SK-N-SH treated with all-trans-retinoic acid at 6 μM for 48 hours (cell line): ENCODE measurements around the gene LRRC23.

ENCODE experiments used
- ATAC-seq: fragments of 200-7000 bp; cut with Tn5 transposase; 3 replicates; pipeline ENCODE4 v1.9.1; 2020; ENCODE audit warnings: mild to moderate bottlenecking, moderate library complexity
- ARNTL ChIP-seq: fragments of 450-650 bp; formaldehyde crosslinking; IDR thresholded peaks from 2 replicates; pipeline ENCODE4 v1.5.0; 2020; ENCODE audit warnings: low read depth, mild to moderate bottlenecking, moderate library complexity, borderline replicate concordance
- BACH2 ChIP-seq: fragments of 250-450 bp; sonication (Bioruptor Pico); IDR thresholded peaks from 2 replicates; pipeline ENCODE4 v1.9.0; 2021; ENCODE audit warnings: mild to moderate bottlenecking, borderline replicate concordance
- CSDC2 ChIP-seq: fragments of 250-450 bp; sonication (Bioruptor Pico); IDR thresholded peaks from 2 replicates; pipeline ENCODE4 v1.5.0; 2020; ENCODE audit warnings: mild to moderate bottlenecking, moderate library complexity
- ESRRG ChIP-seq: fragments of 250-450 bp; sonication (Bioruptor Pico); IDR thresholded peaks from 2 replicates; pipeline ENCODE4 v1.6.1; 2021; ENCODE audit warnings: mild to moderate bottlenecking
- ISL1 ChIP-seq: fragments of 250-450 bp; sonication (Bioruptor Pico); IDR thresholded peaks from 2 replicates; pipeline ENCODE4 v2.1.2; 2022; ENCODE audit warnings: mild to moderate bottlenecking, moderate library complexity
- OSR1 ChIP-seq: fragments of 250-450 bp; sonication (Bioruptor Pico); IDR thresholded peaks from 2 replicates; pipeline ENCODE4 v1.8.0; 2022; ENCODE audit warnings: moderate library complexity, mild to moderate bottlenecking, inconsistent platforms
- PATZ1 ChIP-seq: fragments of 250-450 bp; sonication (Bioruptor Pico); IDR thresholded peaks from 2 replicates; pipeline ENCODE4 v1.8.0; 2020; ENCODE audit warnings: mild to moderate bottlenecking, moderate library complexity, borderline replicate concordance
- PPARA ChIP-seq: fragments of 250-450 bp; sonication (Bioruptor Pico); IDR thresholded peaks from 2 replicates; pipeline ENCODE4 v1.5.0; 2020; ENCODE audit warnings: mild to moderate bottlenecking, borderline replicate concordance
- RARB ChIP-seq: fragments of 250-450 bp; sonication (Bioruptor Pico); IDR thresholded peaks from 2 replicates; pipeline ENCODE4 v1.8.0; 2021; ENCODE audit warnings: mild to moderate bottlenecking, moderate library complexity
- SNAI2 ChIP-seq: fragments of 250-450 bp; sonication (Bioruptor Pico); IDR thresholded peaks from 2 replicates; pipeline ENCODE4 v1.5.0; 2020; ENCODE audit warnings: mild to moderate bottlenecking, moderate library complexity
- TCF4 ChIP-seq: fragments of 250-450 bp; sonication (Bioruptor Pico); IDR thresholded peaks from 2 replicates; pipeline ENCODE4 v1.8.0; 2021; ENCODE audit warnings: mild to moderate bottlenecking, moderate library complexity, borderline replicate concordance
- TOX ChIP-seq: fragments of 250-450 bp; sonication (Bioruptor Pico); IDR thresholded peaks from 2 replicates; pipeline ENCODE4 v1.8.0; 2021; ENCODE audit warnings: mild to moderate bottlenecking, moderate library complexity, borderline replicate concordance
- TSHZ2 ChIP-seq: fragments of 250-450 bp; sonication (Bioruptor Pico); IDR thresholded peaks from 2 replicates; pipeline ENCODE4 v1.5.0; 2020; ENCODE audit warnings: mild to moderate bottlenecking, moderate library complexity
- ZC3H10 ChIP-seq: fragments of 250-450 bp; sonication (Bioruptor Pico); IDR thresholded peaks from 2 replicates; pipeline ENCODE4 v1.5.1; 2021; ENCODE audit warnings: mild to moderate bottlenecking, moderate library complexity
- ZFP3 ChIP-seq: fragments of 250-450 bp; sonication (Bioruptor Pico); IDR thresholded peaks from 2 replicates; pipeline ENCODE4 v1.5.0; 2020; ENCODE audit warnings: mild to moderate bottlenecking, moderate library complexity
- ZFP30 ChIP-seq: fragments of 450-650 bp; formaldehyde crosslinking; IDR thresholded peaks from 2 replicates; pipeline ENCODE4 v1.5.0; 2022; ENCODE audit warnings: mild to moderate bottlenecking, moderate library complexity
- ZNF565 ChIP-seq: fragments of 450-650 bp; formaldehyde crosslinking; conservative IDR thresholded peaks from 2 replicates; pipeline ENCODE4 v1.5.0; 2020; ENCODE audit warnings: low read depth, mild to moderate bottlenecking, moderate library complexity
- ZNF70 ChIP-seq: fragments of 450-650 bp; formaldehyde crosslinking; IDR thresholded peaks from 2 replicates; pipeline ENCODE4 v1.5.0; 2020; ENCODE audit warnings: mild to moderate bottlenecking, moderate library complexity
- ZNF8 ChIP-seq: fragments of 450-650 bp; formaldehyde crosslinking; IDR thresholded peaks from 2 replicates; pipeline ENCODE4 v1.5.0; 2020; ENCODE audit warnings: mild to moderate bottlenecking, moderate library complexity
- TF ChIP-seq, protein P1 (sequence below): fragments of 250-450 bp; sonication (Bioruptor Pico); IDR thresholded peaks from 2 replicates; pipeline ENCODE4 v1.5.1; 2020; ENCODE audit warnings: low read depth, mild to moderate bottlenecking, moderate library complexity
- TF ChIP-seq, protein P2 (sequence below): fragments of 250-450 bp; sonication (Bioruptor Pico); IDR thresholded peaks from 2 replicates; pipeline ENCODE4 v1.5.1; 2021; ENCODE audit warnings: mild to moderate bottlenecking, moderate library complexity
- TF ChIP-seq, protein P3 (sequence below): fragments of 250-450 bp; sonication (Bioruptor Pico); IDR thresholded peaks from 2 replicates; pipeline ENCODE4 v1.8.0; 2021; ENCODE audit warnings: low read depth, mild to moderate bottlenecking, moderate library complexity, borderline replicate concordance

The LRRC23 gene

GRCh38 chr12:6956021-6956727 is 51.6 kb downstream of the LRRC23 start:
- ATAC-seq: no peak
- TF ChIP-seq ZNF8 (CRISPR knock-in tag) (no peak), ARNTL (CRISPR knock-in tag) (no peak), CSDC2 (CRISPR knock-in tag) (no peak), BACH2 (CRISPR knock-in tag) (no peak), TOX (CRISPR knock-in tag) (no peak), ZFP3 (no peak), ZNF70 (CRISPR knock-in tag) (no peak), ZNF565 (CRISPR knock-in tag) (no peak), PATZ1 (CRISPR knock-in tag) (no peak), OSR1 (CRISPR knock-in tag) (no peak), SNAI2 (CRISPR knock-in tag) (no peak), ESRRG (CRISPR knock-in tag) (no peak), PPARA (no peak), ZFP30 (no peak)
- TF ChIP-seq, protein P1, sequence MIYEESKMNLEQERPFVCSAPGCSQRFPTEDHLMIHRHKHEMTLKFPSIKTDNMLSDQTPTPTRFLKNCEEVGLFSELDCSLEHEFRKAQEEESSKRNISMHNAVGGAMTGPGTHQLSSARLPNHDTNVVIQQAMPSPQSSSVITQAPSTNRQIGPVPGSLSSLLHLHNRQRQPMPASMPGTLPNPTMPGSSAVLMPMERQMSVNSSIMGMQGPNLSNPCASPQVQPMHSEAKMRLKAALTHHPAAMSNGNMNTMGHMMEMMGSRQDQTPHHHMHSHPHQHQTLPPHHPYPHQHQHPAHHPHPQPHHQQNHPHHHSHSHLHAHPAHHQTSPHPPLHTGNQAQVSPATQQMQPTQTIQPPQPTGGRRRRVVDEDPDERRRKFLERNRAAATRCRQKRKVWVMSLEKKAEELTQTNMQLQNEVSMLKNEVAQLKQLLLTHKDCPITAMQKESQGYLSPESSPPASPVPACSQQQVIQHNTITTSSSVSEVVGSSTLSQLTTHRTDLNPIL (CRISPR knock-in tag): no peak
- TF ChIP-seq, protein P2, sequence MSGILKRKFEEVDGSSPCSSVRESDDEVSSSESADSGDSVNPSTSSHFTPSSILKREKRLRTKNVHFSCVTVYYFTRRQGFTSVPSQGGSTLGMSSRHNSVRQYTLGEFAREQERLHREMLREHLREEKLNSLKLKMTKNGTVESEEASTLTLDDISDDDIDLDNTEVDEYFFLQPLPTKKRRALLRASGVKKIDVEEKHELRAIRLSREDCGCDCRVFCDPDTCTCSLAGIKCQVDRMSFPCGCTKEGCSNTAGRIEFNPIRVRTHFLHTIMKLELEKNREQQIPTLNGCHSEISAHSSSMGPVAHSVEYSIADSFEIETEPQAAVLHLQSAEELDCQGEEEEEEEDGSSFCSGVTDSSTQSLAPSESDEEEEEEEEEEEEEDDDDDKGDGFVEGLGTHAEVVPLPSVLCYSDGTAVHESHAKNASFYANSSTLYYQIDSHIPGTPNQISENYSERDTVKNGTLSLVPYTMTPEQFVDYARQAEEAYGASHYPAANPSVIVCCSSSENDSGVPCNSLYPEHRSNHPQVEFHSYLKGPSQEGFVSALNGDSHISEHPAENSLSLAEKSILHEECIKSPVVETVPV: no peak

- ATAC-seq: no peak
- TF ChIP-seq SNAI2 (CRISPR knock-in tag) (no peak), TSHZ2 (CRISPR knock-in tag) (no peak), TCF4 (CRISPR knock-in tag) (no peak), ARNTL (CRISPR knock-in tag) (no peak), CSDC2 (CRISPR knock-in tag) (no peak), ZNF8 (CRISPR knock-in tag) (no peak)
- TF ChIP-seq, protein P3, sequence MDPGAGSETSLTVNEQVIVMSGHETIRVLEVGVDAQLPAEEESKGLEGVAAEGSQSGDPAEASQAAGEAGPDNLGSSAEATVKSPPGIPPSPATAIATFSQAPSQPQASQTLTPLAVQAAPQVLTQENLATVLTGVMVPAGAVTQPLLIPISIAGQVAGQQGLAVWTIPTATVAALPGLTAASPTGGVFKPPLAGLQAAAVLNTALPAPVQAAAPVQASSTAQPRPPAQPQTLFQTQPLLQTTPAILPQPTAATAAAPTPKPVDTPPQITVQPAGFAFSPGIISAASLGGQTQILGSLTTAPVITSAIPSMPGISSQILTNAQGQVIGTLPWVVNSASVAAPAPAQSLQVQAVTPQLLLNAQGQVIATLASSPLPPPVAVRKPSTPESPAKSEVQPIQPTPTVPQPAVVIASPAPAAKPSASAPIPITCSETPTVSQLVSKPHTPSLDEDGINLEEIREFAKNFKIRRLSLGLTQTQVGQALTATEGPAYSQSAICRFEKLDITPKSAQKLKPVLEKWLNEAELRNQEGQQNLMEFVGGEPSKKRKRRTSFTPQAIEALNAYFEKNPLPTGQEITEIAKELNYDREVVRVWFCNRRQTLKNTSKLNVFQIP: no peak
Measured at GRCh38 chr12:6957151-6957701, 52.6 kb downstream of the LRRC23 start.

DNA sequence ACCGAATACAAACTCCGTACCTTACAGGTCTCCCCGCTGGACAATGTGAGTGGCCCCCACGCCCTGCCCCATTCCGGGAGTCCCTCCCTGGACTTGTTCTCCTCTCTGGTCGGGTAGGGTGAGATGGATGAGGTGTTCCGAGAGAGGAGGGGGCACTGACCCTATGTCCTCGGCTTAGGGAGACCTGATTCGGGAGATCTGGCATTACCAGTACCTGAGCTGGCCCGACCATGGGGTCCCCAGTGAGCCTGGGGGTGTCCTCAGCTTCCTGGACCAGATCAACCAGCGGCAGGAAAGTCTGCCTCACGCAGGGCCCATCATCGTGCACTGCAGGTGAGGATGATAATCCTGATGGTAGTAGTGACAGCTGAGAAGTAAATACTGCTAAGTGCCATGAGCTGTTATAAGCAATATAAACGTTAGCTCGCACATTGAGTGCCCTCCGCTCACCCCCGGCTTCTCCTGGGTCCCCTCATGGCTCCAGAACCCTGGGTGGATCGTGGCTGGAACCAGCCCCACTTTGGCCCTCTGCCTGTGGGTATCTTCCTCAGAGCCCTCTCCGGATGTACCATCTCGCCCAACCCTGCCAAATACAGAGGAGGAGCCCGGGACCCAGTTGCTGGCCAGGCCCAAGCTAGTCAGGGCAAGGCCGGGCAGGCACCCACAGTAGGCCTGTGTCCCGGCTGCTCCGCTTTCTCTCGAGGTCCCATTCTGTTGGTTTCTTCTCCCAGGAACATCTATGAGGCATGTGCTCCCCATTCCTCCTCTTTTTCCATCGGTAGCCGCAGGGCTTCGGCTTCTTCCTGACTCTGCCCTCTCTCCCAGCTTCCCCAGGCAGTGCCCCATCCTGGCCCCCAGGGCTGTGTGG is 53.4 kb downstream of the LRRC23 start:
- TF ChIP-seq ZC3H10 (CRISPR knock-in tag): no peak
- TF ChIP-seq BACH2 (CRISPR knock-in tag): no peak
- no peak for TF ChIP-seq RARB (CRISPR knock-in tag)
- TF ChIP-seq, protein P3: no peak
- TF ChIP-seq, protein P2: no peak
- no peak for TF ChIP-seq TOX (CRISPR knock-in tag)
- TF ChIP-seq ISL1 (CRISPR knock-in tag): no peak
- no peak for TF ChIP-seq CSDC2 (CRISPR knock-in tag)
- no peak for TF ChIP-seq ZFP30
- no peak for TF ChIP-seq OSR1 (CRISPR knock-in tag)
- TF ChIP-seq, all 23 proteins: peak for 0
- ATAC-seq: no peak
